ENCODE results near the gene PLAU.

The PLAU gene

GRCh38 chr10:73900064-73900463 is 10.9 kb upstream of the PLAU start:
- TF ChIP-seq GATA3 (IDR thresholded peaks at IDR 0.05; ENCODE audit: low read depth, low read length) (no peak), GATA2 (IDR thresholded peaks at IDR 0.05; ENCODE audit: low read depth, low read length) (no peak)

- TF ChIP-seq GATA2 (IDR thresholded peaks at IDR 0.05; ENCODE audit: low read depth, low read length), result no peak
- no peak for TF ChIP-seq GATA3 (IDR thresholded peaks at IDR 0.05; ENCODE audit: low read depth, low read length)
These were observed 9.7 kb upstream of the PLAU start for GRCh38 chr10:73901261-73901660.

DNA sequence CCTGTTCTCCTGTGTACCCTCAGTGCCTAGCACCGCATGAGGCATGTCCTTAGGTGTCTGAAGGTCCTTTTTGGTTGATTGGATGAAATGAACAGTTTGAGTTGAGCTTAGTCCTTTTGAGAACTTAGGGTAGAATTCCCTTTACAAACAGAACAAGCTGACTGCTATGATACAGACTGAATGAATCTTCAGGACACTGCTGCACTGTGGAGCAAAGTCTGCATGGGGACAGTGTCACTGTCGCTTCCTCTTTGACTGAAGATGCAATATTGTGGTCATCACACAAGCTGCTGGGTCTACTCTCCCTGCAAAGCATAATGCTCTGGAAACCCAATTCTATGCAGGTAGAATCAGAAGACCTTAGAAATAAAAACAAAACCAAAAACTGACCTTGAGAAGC is 8.6 kb upstream of the PLAU start:
- TF ChIP-seq GATA2 (IDR thresholded peaks at IDR 0.05; ENCODE audit: low read depth, low read length) (no peak), GATA3 (IDR thresholded peaks at IDR 0.05; ENCODE audit: low read depth, low read length) (no peak)

GRCh38 chr10:73905256-73906020 is 5.5 kb upstream of the PLAU start:
- no peak for TF ChIP-seq GATA3 (IDR thresholded peaks at IDR 0.05; ENCODE audit: low read depth, low read length)
- TF ChIP-seq GATA2 (IDR thresholded peaks at IDR 0.05; ENCODE audit: low read depth, low read length), result no peak

- TF ChIP-seq GATA2 (IDR thresholded peaks at IDR 0.05; ENCODE audit: low read depth, low read length), result no peak
- no peak for TF ChIP-seq GATA3 (IDR thresholded peaks at IDR 0.05; ENCODE audit: low read depth, low read length)
These were observed 4.1 kb upstream of the PLAU start for GRCh38 chr10:73906524-73907447.

- TF ChIP-seq GATA2 (IDR thresholded peaks at IDR 0.05; ENCODE audit: low read depth, low read length) (no peak), GATA3 (IDR thresholded peaks at IDR 0.05; ENCODE audit: low read depth, low read length) (no peak)
These were observed 3.0 kb upstream of the PLAU start for GRCh38 chr10:73907841-73908517.

GRCh38 chr10:73908853-73909539 is 1.9 kb upstream of the PLAU start:
- no peak for TF ChIP-seq GATA2 (IDR thresholded peaks at IDR 0.05; ENCODE audit: low read depth, low read length)
- no peak for TF ChIP-seq GATA3 (IDR thresholded peaks at IDR 0.05; ENCODE audit: low read depth, low read length)

- no peak for TF ChIP-seq GATA3 (IDR thresholded peaks at IDR 0.05; ENCODE audit: low read depth, low read length)
- TF ChIP-seq GATA2 (IDR thresholded peaks at IDR 0.05; ENCODE audit: low read depth, low read length), result no peak
These were observed 1.3 kb upstream of the PLAU start for GRCh38 chr10:73909540-73910115.

DNA sequence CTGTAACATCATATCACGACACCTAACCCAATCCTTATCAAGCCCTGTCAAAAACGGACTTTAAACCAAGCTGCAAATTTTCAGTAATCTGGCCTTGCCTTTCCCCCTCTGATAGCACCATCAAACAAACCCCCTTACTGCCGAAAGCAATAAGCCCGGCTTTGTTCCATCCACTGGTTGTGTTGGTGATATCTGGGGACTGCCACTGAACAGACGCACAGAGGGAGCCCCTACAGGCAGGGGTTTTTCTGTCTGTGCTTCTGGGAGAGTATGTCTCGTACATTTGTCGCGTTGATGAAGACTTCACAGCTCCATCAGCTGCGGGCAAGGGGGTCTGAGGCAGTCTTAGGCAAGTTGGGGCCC is 550 bp upstream of the PLAU start:
- TF ChIP-seq GATA3 (IDR thresholded peaks at IDR 0.05; ENCODE audit: low read depth, low read length), result no peak
- no peak for TF ChIP-seq GATA2 (IDR thresholded peaks at IDR 0.05; ENCODE audit: low read depth, low read length)

DNA sequence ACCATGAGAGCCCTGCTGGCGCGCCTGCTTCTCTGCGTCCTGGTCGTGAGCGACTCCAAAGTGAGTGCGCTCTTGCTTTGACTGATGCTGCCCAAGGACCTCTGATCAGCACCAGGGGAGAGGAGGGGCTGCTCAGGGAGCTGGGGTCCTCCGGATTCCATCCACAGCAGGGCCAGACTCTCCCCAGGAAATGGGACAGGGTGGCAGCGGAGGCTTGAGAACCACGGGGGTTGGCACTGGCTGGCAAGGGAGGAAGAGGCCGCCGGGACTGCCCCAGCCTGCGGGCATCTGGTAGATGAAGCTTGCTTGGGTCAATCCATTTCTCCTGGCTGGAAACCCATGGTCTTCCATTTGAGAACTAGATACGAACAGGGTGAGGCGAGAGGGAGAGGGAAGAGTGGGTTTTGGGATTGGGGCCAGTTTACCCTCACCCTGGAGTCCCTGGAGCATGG is 647 bp downstream of the PLAU start:
- TF ChIP-seq GATA2 (IDR thresholded peaks at IDR 0.05; ENCODE audit: low read depth, low read length), result no peak
- TF ChIP-seq GATA3 (IDR thresholded peaks at IDR 0.05; ENCODE audit: low read depth, low read length), result no peak

GRCh38 chr10:73914036-73914435 is 3.1 kb downstream of the PLAU start:
- TF ChIP-seq GATA3 (IDR thresholded peaks at IDR 0.05; ENCODE audit: low read depth, low read length) (no peak), GATA2 (IDR thresholded peaks at IDR 0.05; ENCODE audit: low read depth, low read length) (no peak)

DNA sequence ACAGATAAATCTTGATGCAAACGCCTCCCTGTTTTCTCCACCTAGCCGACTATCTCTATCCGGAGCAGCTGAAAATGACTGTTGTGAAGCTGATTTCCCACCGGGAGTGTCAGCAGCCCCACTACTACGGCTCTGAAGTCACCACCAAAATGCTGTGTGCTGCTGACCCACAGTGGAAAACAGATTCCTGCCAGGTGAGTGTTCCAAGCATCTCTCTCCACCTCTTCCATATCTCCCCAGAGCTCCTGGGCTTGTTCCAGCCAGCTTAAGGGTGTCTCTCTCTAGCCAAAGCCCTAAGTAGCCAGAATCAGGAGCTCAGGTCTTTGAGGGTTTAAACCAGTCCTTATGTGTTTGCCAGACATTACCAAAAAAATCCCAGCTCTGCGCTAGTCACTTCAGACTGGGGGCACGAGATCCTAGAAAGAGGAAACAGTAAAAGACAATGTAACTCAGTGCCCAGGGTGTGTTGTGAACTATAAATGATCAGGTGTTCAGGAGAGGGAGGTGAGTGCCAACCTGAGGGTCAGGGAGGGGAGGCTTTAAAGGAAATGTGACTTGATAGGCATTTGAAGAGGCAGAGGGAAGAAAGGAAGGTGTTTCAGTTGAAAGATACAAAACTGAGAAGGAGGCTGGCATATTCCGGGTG is 4.4 kb downstream of the PLAU start:
- TF ChIP-seq GATA2 (IDR thresholded peaks at IDR 0.05; ENCODE audit: low read depth, low read length), result no peak
- no peak for TF ChIP-seq GATA3 (IDR thresholded peaks at IDR 0.05; ENCODE audit: low read depth, low read length)

Measured in SH-SY5Y (cell line).